Activated CD8-positive, alpha-beta memory T cell treated with anti-CD3 and anti-CD28 coated beads, Interleukin-2, amount 10 ng/mL, durations not matched to agents 7 days and 5 days (primary cell): ENCODE measurements around the gene FBXO45. TPM values are rescaled to one million over a fixed set of nuclear protein-coding genes. Genes with fewer than 3 reads are reported as not detected.

Experiments used
- total RNA-seq, 2 experiments: library from RNA; stranded (reverse); gene quantifications; one replicate each; pipeline ENCODE4 v1.2.3, GENCODE V29; 2021

FBXO45 gene
- total RNA-seq, 2 experiments from 2014 or later = 14.9 to 20.3 TPM

Other genes with a start within 250 kb of the FBXO45 start
- gene TM4SF19, start 230.3 kb upstream of the FBXO45 start, total RNA-seq = not detected
- 10 to 100 TPM; 50.7 to 60.8 TPM for gene UBXN7, start 136.2 kb upstream of the FBXO45 start, total RNA-seq
- 10 to 100 TPM; 29.6 to 39.4 TPM for gene RNF168, start 64.9 kb upstream of the FBXO45 start, total RNA-seq
- not detected for gene SMCO1, start 53.3 kb upstream of the FBXO45 start, total RNA-seq
- gene WDR53, start 106 bp upstream of the FBXO45 start, total RNA-seq = 10 to 100 TPM; 22.2 to 23.1 TPM
- 10 to 100 TPM; 37.5 to 47.8 TPM for gene NRROS, start 71.0 kb downstream of the FBXO45 start, total RNA-seq
- 1 to 10 TPM; 4.1 to 5.4 TPM for gene CEP19, start 143.6 kb downstream of the FBXO45 start, total RNA-seq
- 10 to 100 TPM; 40.5 to 56.9 TPM for gene PIGX, start 143.7 kb downstream of the FBXO45 start, total RNA-seq
- 100 to 1,000 TPM in 1 of 2 experiments, 10 to 100 TPM in 1; 86.4 to 118 TPM for gene PAK2, start 171.2 kb downstream of the FBXO45 start, total RNA-seq